H54 (cell line): ENCODE results near the gene MEA1.

Source experiments
- DNase-seq: peaks from one replicate; pipeline ENCODE4 v3.0.0; 2011; ENCODE audit warnings: low spot score, mixed read lengths; ENCODE audit not compliant: insufficient read length
- FAIRE-seq: peaks from 3 replicates; lab custom pipeline; 2011; peaks lifted over from hg19 to GRCh38; lab: Jason Lieb, UNC
- POLR2A ChIP-seq: IDR thresholded peaks from 2 replicates; pipeline ENCODE4 v1.6.1; 2011; ENCODE audit warnings: low read depth, mild to moderate bottlenecking, low read length

The MEA1 gene

DNA sequence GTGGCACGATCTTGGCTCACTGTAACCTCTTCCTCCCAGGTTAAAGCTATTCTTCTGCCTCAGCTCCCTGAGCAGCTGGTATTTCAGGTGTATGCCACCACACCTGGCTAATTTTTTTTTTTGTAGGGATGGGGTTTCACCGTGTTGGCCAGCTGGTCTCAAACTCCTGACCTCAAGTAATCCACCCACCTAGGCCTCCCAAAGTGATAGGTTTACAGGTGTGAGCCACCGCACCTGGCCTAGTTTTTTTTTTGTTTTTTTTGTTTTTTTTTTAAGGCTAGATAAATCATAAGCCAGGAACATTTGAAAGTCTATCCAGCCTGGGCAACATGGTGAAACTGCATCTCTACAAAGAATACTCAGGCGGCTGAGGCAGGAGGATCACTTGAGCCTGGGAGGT, 18.6 kb upstream of the MEA1 start:
- no peak for TF ChIP-seq POLR2A
- no peak for FAIRE-seq
- DNase-seq: no peak

DNA sequence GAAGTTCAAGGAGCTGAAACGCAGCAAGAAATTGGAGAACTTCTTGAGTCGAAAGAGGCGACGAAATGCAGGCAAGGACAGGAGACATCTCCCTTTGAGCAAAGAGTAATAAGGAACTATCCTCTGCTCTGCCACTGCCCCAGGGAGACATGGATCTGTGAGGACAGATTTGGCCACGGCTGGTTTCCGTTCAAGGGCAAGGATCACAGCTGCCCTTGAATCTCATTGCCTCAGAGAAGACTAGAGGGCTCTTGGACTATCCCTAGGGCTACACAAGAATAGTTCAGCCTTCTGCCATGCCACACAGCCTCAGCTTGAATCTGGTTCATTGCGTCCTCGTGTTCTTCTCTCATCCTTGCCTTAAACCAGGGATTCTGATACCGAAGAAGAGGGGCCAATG, 15.4 kb upstream of the MEA1 start:
- no peak for TF ChIP-seq POLR2A
- no peak for FAIRE-seq
- no peak for DNase-seq

DNA sequence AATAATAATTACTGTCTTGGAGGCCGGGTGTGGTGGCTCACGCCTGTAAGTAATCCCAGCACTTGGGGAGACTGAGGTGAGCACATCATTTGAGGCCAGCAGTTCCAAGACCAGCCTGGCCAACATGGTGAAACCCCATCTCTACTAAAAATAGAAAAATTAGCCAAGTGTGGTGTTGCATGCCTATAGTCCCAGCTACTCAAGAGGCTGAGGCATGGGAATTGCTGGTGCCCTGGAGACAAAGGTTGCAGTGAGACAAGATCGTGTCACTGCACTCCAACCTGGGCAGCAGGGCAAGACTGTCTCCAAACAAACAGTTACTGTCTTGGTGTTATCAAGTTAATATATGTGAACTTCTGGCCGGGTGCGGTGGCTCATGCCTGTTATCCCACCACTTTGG, 12.6 kb upstream of the MEA1 start:
- DNase-seq (no peak), FAIRE-seq (no peak)
- no peak for TF ChIP-seq POLR2A

- no peak for DNase-seq
- FAIRE-seq: no peak
- no peak for TF ChIP-seq POLR2A
Observed at GRCh38 chr6:43024436-43024835, 10.7 kb upstream of the MEA1 start.

- peak; percentile 51; the same call in 1 of the 2 replicates for TF ChIP-seq POLR2A
- FAIRE-seq (no peak), DNase-seq (peak; percentile 87)
Observed at GRCh38 chr6:43021270-43022047, 7.7 kb upstream of the MEA1 start, which contains the start of gene RRP36. TSS of gene RRP36 (plus strand) at chr6:43021623. CDS start at chr6:43021655, 32 bp downstream.

GRCh38 chr6:43020847-43021246, 7.1 kb upstream of the MEA1 start:
- FAIRE-seq (no peak), DNase-seq (peak; percentile 47)
- TF ChIP-seq POLR2A: no peak

- FAIRE-seq: no peak
- TF ChIP-seq POLR2A: no peak
- DNase-seq: no peak
Observed at GRCh38 chr6:43020052-43020705, 6.4 kb upstream of the MEA1 start.

- TF ChIP-seq POLR2A: no peak
- DNase-seq: no peak
- FAIRE-seq: no peak
Observed at GRCh38 chr6:43019152-43019551, 5.4 kb upstream of the MEA1 start.

DNA sequence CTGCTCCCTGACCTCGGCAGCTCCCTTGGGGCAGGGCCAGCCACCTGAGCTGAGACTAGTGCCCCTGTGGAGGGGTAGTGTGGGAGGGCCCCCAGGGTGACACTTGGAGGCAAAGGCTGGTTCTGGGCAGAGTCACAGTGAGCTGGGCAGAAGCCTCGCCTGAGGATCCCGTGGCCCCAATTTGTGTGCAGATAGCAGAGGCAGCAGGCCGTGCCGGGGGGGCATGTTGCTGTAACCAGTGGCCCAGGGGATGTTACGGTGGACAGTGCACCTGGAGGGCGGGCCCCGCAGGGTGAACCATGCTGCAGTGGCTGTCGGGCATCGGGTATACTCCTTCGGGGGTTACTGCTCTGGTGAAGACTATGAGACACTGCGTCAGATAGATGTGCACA, 3.2 kb upstream of the MEA1 start:
- no peak for TF ChIP-seq POLR2A
- FAIRE-seq (no peak), DNase-seq (no peak)

DNA sequence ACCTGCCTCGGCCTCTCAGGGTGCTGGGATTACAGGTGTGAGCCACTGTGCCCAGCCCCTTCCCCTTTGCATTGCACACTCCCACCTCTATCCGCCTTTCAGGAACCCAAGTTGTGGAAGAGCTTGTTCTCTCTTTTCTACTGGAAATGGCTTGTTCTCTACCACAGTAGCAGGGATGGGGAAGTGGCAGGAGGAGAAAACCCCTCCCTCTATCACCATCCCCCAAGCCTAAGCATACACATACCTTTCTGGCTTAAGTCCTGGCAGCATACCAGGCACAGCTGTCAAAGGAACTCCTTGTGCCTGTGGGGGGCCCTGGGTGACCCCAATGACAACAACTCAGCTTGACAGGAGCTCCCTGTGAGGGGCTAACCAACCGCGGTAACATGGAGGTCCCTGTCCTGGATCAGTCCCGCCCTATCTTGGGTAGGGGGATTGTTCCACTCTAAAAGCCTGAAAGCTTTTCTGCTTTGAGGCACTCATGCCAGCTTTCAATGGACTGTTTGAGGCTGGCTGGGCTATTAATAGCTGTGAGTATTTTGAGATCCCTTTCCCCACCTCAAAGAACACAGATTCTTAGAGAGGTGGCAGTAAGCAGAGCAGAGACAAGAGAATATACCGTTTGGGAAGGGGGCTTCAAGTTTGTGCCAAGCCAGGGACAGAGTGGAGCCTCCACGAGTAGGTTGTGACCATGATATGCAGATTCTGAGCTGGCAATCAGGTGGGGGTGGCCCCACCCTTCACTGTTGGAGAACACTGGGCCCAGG, 2.6 kb upstream of the MEA1 start:
- FAIRE-seq (no peak), DNase-seq (no peak)
- no peak for TF ChIP-seq POLR2A

GRCh38 chr6:43014434-43014909, 726 bp upstream of the MEA1 start:
- no peak for TF ChIP-seq POLR2A
- DNase-seq (peak; percentile 31), FAIRE-seq (no peak)

DNA sequence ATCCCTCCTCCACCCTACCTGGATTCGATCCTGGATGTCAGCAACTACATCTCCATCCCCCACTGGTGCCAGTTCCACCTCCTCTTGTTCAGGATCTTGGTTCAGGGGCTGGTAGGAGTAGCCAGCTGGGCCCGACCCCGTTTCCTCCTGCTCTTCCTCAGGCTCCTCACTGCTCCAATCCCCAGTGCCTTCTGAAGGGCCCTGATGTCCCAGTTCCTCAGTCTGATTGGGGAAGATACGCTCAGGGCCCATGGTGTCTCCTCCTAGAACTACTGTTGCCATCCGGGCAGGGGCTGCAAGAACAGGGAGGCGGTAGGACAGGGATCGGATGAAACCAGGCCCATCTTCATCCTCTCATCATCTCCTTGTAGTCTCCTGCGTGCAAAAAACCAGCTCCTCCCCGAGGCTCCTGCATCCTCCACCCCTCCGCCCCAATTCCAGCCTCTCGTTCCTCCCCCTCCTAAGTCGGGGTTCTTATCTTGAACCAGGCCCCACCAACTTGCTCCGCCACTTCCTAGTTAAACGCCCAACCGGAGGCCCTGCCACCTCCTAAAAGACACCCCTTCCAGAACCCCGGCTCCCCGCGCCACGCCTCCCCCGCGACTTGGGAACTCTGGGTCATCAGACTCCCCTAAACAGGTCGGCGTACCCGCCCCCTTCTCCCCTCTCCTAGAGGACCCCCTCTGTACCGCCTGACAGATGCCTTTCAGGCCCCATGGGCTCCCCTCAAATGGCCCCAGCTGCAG, 476 bp downstream of the MEA1 start:
- no peak for TF ChIP-seq POLR2A
- DNase-seq (peak; percentile 50), FAIRE-seq (no peak)

- no peak for FAIRE-seq
- DNase-seq: no peak
- no peak for TF ChIP-seq POLR2A
Observed at GRCh38 chr6:43012364-43012763, 1.4 kb downstream of the MEA1 start.
